OCI-LY1 (cell line): ENCODE measurements around the gene TNIP1.

ENCODE experiments used
- H2AFZ ChIP-seq: fragments of 200-600 bp; sonication (generic), shearing (Covaris generic); 2 replicates; pipeline ENCODE4 v1.6.0; 2014; ENCODE audit warnings: antibody characterized with exemption, mild to moderate bottlenecking, low read length
- H3F3A ChIP-seq: fragments of 200-600 bp; sonication (generic), shearing (Covaris generic); 2 replicates; pipeline ENCODE4 v1.6.0; 2014; ENCODE audit warnings: mild to moderate bottlenecking, antibody characterized with exemption, low read length, moderate library complexity; ENCODE audit not compliant: insufficient read depth
- H3K27ac ChIP-seq: fragments of 200-600 bp; sonication (generic); 2 replicates; pipeline ENCODE4 v1.5.1; 2014; ENCODE audit warnings: low read length, mixed run types, mild to moderate bottlenecking, low read depth; ENCODE audit not compliant: poor library complexity, severe bottlenecking
- H3K27me3 ChIP-seq: fragments of 200-600 bp; sonication (generic); 2 replicates; pipeline ENCODE4 v1.6.0; 2014; ENCODE audit warnings: antibody characterized with exemption, mild to moderate bottlenecking, low read length, moderate library complexity; ENCODE audit not compliant: insufficient read depth
- H3K36me3 ChIP-seq: fragments of 200-600 bp; sonication (generic); 2 replicates; pipeline ENCODE4 v1.6.1; 2014; ENCODE audit warnings: mild to moderate bottlenecking, antibody characterized with exemption, low read length, moderate library complexity, mixed read lengths; ENCODE audit not compliant: insufficient read depth
- H3K4me1 ChIP-seq: fragments of 200-600 bp; sonication (generic); 2 replicates; pipeline ENCODE4 v1.5.1; 2014; ENCODE audit warnings: mild to moderate bottlenecking, low read length, moderate library complexity; ENCODE audit not compliant: insufficient read depth, severe bottlenecking
- H3K4me2 ChIP-seq: fragments of 200-600 bp; sonication (generic), shearing (Covaris generic); 2 replicates; pipeline ENCODE4 v1.6.1; 2014; ENCODE audit warnings: low read length
- H3K4me3 ChIP-seq: fragments of 200-600 bp; sonication (generic); 2 replicates; pipeline ENCODE4 v1.5.1; 2014; ENCODE audit warnings: low read length, low read depth, mild to moderate bottlenecking, mixed read lengths; ENCODE audit not compliant: poor library complexity, severe bottlenecking
- H3K79me2 ChIP-seq: fragments of 200-600 bp; shearing (Covaris generic); 2 replicates; pipeline ENCODE4 v1.6.1; 2016; ENCODE audit warnings: mixed run types, low read length, mixed read lengths; ENCODE audit not compliant: insufficient read depth
- H3K9ac ChIP-seq: fragments of 200-600 bp; sonication (generic), shearing (Covaris generic); 2 replicates; pipeline ENCODE4 v1.6.1; 2014; ENCODE audit warnings: mild to moderate bottlenecking, low read length, mixed read lengths
- H3K9me2 ChIP-seq: fragments of 200-600 bp; sonication (generic), shearing (Covaris generic); 2 replicates; pipeline ENCODE4 v1.6.1; 2014; ENCODE audit warnings: low read depth, mild to moderate bottlenecking, low read length, mixed read lengths
- H3K9me3 ChIP-seq: fragments of 200-600 bp; shearing (Covaris generic); 2 replicates; pipeline ENCODE4 v1.6.1; 2014; ENCODE audit warnings: low read length, mixed read lengths
- H4K20me1 ChIP-seq: fragments of 200-600 bp; sonication (generic), shearing (Covaris generic); 2 replicates; pipeline ENCODE4 v1.6.0; 2016; ENCODE audit warnings: mild to moderate bottlenecking, low read length; ENCODE audit not compliant: insufficient read depth
- CTCF ChIP-seq: fragments of 200-600 bp; sonication (generic), shearing (Covaris generic); IDR thresholded peaks from 2 replicates; pipeline ENCODE4 v1.5.1; 2017; ENCODE audit warnings: mild to moderate bottlenecking, antibody characterized with exemption, low read length, moderate library complexity, mixed read lengths
- EZH2 ChIP-seq: fragments of 200-600 bp; sonication (generic), shearing (Covaris generic); IDR thresholded peaks from 2 replicates; pipeline ENCODE4 v1.8.0; 2017; ENCODE audit warnings: borderline replicate concordance, mixed run types, mild to moderate bottlenecking, antibody characterized with exemption, low read length, moderate library complexity, mixed read lengths

Gene TNIP1

DNA sequence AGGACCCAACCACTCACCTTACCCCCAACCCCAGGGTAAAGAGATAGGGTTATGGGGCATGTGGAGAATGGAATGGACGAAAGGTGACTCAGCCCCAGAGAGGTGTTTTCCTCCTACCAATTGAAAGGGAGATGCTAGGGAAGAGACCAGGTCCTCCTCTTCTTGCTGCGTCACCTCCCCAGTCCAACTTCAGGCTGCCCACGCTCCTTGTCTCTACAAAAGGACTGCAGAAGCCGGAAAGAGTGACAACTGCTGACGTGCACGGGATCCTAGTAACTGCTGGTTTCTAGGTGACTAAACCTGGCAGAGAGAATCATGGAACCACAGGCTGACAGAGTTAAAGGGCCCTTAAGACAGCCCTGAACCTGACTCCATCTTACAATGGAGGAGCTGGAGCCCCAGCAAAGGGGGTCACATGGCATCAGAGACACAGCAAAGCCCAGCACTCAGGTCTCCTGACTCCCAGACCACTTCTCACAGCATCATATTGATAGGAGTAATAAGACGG is 58.3 kb downstream of the TNIP1 start:
- H3F3A ChIP-seq = no peaks in the 10 kb centered on the region
- no peak overlapping the region for H3K4me3 ChIP-seq
- H3K36me3 ChIP-seq = peaks cover 26% of the 10 kb centered on the region; the same call in 1 of the 2 replicates
- no peaks in the 10 kb centered on the region for H3K27me3 ChIP-seq
- H3K79me2 ChIP-seq = no peaks in the 10 kb centered on the region
- H2AFZ ChIP-seq = no peak overlapping the region
- no peak overlapping the region for H3K27ac ChIP-seq
- no peak overlapping the region for H3K4me2 ChIP-seq
- no peaks in the 10 kb centered on the region for H3K9me3 ChIP-seq
- H3K9me2 ChIP-seq = no peaks in the 10 kb centered on the region
- peaks cover 10% of the 10 kb centered on the region for H3K4me1 ChIP-seq
- no peak overlapping the region for H3K9ac ChIP-seq
- H4K20me1 ChIP-seq = no peaks in the 10 kb centered on the region
- TF ChIP-seq CTCF = no peak

- no peak overlapping the region for H3K27ac ChIP-seq
- H3K27me3 ChIP-seq = no peaks in the 10 kb centered on the region
- H3K79me2 ChIP-seq = no peaks in the 10 kb centered on the region
- no peak overlapping the region for H3K9ac ChIP-seq
- TF ChIP-seq EZH2 (no peak), CTCF (no peak)
- peaks cover 10% of the 10 kb centered on the region for H3K4me1 ChIP-seq
- H3K4me2 ChIP-seq = no peak overlapping the region
- peaks cover 17% of the 10 kb centered on the region; the same call in 1 of the 2 replicates for H3K36me3 ChIP-seq
- no peaks in the 10 kb centered on the region for H3F3A ChIP-seq
- no peak overlapping the region for H3K4me3 ChIP-seq
- no peaks in the 10 kb centered on the region for H3K9me3 ChIP-seq
- no peak overlapping the region for H2AFZ ChIP-seq
- no peaks in the 10 kb centered on the region for H3K9me2 ChIP-seq
- no peaks in the 10 kb centered on the region for H4K20me1 ChIP-seq
These were observed 59.1 kb downstream of the TNIP1 start for GRCh38 chr5:151021746-151022145.

DNA sequence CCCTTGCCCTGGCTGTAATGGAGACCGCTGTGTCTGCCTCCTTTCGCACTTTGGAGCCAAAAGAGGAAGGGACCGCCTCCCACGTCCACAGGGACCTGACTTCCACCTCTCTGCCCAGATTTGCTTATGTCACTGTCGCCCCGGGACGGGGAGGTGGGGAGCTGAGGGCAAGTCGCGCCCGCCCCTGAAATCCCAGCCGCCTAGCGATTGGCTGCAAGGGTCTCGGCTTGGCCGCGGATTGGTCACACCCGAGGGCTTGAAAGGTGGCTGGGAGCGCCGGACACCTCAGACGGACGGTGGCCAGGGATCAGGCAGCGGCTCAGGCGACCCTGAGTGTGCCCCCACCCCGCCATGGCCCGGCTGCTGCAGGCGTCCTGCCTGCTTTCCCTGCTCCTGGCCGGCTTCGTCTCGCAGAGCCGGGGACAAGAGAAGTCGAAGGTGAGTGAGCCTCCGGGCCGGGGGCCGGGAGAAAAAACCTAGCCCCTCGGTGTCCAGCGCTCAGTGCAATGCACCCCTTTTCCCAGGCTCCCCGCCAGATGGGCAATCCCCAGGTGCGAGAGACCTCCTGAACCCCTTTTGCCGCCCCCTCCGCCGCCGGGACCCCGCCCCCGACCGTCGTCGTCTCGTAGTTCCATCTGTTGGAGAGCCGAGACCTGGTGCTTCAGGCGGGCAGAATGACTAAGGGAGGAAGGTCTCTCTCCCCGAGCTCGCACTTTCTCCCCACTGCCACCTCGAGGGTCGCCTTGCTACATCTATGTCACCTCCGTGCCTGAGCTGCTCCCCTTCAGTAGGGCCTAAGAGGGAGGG is 60.3 kb downstream of the TNIP1 start, which contains the start of gene GPX3:
GPX3 (plus strand) TSS at position 288 of the 807 bp plus-strand sequence; CDS start at position 352, 64 bp downstream.
- TF ChIP-seq EZH2 (no peak), CTCF (no peak)
- Histone ChIP-seq H3K79me2 (no peaks in the 10 kb centered on the region), H3K27me3 (no peaks in the 10 kb centered on the region), H3K9me2 (no peaks in the 10 kb centered on the region), H3K4me2 (peak within 1 kb of the TSS; percentile 51), H3K4me1 (peaks cover 10% of the 10 kb centered on the region), H2AFZ (no peak within 1 kb of the TSS), H3K36me3 (0 out of 2 replicates have a peak, but pooled peaks cover 5% of the 10 kb centered on the region), H3K27ac (no peak within 1 kb of the TSS), H3K9ac (no peak within 1 kb of the TSS; the same call in 1 of the 2 replicates), H3K9me3 (no peaks in the 10 kb centered on the region), H3K4me3 (peak within 1 kb of the TSS; percentile 34), H4K20me1 (no peaks in the 10 kb centered on the region), H3F3A (no peaks in the 10 kb centered on the region)
